ENCODE results near the gene NUDT1. TPM values are rescaled to one million over a fixed set of nuclear protein-coding genes. Genes with fewer than 3 reads are reported as not detected.
"Not testable (repeated sequence)": the region's sequence is repeated elsewhere in the genome, so short reads cannot be mapped to it uniquely, and the experiment has no call there.

The NUDT1 gene
- total RNA-seq, 1 experiment from 2014 or later, result 47.4 TPM

DNA sequence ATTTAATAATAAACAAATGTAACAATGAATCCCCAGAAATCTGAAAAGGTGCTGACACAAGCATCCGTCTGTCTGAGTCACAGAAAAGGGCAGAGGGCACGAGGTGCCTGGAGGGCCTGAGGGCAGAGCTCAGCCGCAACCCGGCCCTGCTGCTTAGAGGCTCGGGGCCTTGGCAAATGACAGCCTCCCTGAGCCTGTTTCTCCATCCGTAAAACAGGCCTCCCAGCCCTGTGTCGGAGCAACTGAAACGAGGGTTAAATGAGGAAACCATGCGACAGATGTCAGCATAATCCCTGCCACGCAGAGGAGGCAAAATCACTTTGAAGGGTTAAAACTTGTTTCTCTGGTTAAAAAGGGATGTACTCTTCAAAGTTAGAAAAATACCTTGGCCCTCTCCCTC is 24.9 kb downstream of the NUDT1 start:
- RAD21 ChIA-PET (ENCODE audit: low non-redundant PET in 1 of 2, low total read pairs in 2 of 2, uncharacterized antibody in 2 of 2, unreplicated experiment in 2 of 2), result no interaction called here
- BruUV-seq (replicated peaks), result no TSS peak
- no peak for DNase-seq (ENCODE audit: low read depth, low spot score)

DNA sequence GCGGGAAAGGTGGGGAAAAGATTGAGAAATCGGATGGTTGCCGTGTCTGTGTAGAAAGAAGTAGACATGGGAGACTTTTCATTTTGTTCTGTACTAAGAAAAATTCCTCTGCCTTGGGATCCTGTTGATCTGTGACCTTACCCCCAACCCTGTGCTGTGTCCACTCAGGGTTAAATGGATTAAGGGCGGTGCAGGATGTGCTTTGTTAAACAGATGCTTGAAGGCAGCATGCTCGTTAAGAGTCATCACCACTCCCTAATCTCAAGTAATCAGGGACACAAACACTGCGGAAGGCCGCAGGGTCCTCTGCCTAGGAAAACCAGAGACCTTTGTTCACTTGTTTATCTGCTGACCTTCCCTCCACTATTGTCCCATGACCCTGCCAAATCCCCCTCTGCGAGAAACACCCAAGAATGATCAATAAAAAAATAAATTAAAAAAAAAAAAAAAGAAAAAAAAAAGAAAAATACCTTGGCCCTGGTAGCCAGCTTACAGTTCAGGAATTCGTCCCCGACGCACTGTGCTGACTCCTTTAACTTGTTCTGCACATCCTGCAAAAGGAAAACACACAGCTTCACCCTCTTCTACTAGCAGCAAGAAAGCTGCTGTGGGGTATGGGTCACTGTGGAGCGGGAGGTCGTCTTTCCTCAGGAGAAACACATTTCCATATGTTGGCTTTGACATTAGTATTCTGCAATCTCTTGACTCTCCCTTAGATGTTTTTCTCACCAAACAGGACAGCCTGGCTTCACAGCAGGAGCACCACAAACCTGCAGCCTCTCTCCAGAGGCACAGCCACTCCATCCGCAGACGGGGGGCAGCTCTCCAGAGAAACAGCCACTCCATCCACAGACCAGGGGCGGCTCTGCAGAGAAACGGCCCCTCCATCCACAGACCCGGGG is 27.3 kb downstream of the NUDT1 start:
- H3K36me3 ChIP-seq (ENCODE audit: control insufficient read depth in 1 of 2, insufficient read depth in 2 of 2, low read length in 2 of 2); CTCF ChIA-PET; H3K27ac ChIP-seq (ENCODE audit: low read depth, low read length); H3K4me1 ChIP-seq (ENCODE audit: control insufficient read depth in 1 of 2, insufficient read depth in 2 of 2, low read length in 2 of 2); H3K27me3 ChIP-seq (ENCODE audit: insufficient read depth, low read length); H3K9ac ChIP-seq (ENCODE audit: low read length); H3K79me2 ChIP-seq (ENCODE audit: insufficient read depth, low read length); DNase-seq (ENCODE audit: low read depth, low spot score); intact Hi-C loops (cut with micrococcal nuclease); H4K20me1 ChIP-seq (ENCODE audit: insufficient read depth); H3K9me2 ChIP-seq (ENCODE audit: insufficient read depth); H2AFZ ChIP-seq (ENCODE audit: low read depth, low read length, poor library complexity, severe bottlenecking); RAD21 ChIA-PET (ENCODE audit: low non-redundant PET in 1 of 2, low total read pairs in 2 of 2, uncharacterized antibody in 2 of 2, unreplicated experiment in 2 of 2); H3K4me2 ChIP-seq (ENCODE audit: low read length); H3K4me3 ChIP-seq (replicated peaks in 1 of 2; ENCODE audit: low read depth in 1 of 2, low read length in 2 of 2); H3K9me3 ChIP-seq (ENCODE audit: control insufficient read depth in 1 of 2, insufficient read depth in 1 of 2, low read depth in 1 of 2, low read length in 2 of 2); POLR2A ChIA-PET; ATAC-seq: not testable (repeated sequence)
- BruUV-seq (replicated peaks), result TSS peak; percentile 42

More for the DNA sequence above, 24.9 kb downstream of the NUDT1 start:
- no peak overlapping the region for H2AFZ ChIP-seq (ENCODE audit: low read depth, low read length, poor library complexity, severe bottlenecking)
- H3K9me2 ChIP-seq (ENCODE audit: insufficient read depth), result no peaks in the 10 kb centered on the region
- POLR2A ChIA-PET, result no interaction called here
- H3K27me3 ChIP-seq (ENCODE audit: insufficient read depth, low read length), result no peaks in the 10 kb centered on the region
- intact Hi-C loops (cut with micrococcal nuclease), result no loop called here
- no peaks in the 10 kb centered on the region for H4K20me1 ChIP-seq (ENCODE audit: insufficient read depth)
- no peak overlapping the region for H3K9ac ChIP-seq (ENCODE audit: low read length)
- peaks cover 0 to 5% of the 10 kb centered on the region in 2 experiments; a peak in 2 of 4 replicates for H3K4me1 ChIP-seq (ENCODE audit: control insufficient read depth in 1 of 2, insufficient read depth in 2 of 2, low read length in 2 of 2)
- CTCF ChIA-PET, result no interaction called here
- H3K4me2 ChIP-seq (ENCODE audit: low read length), result no peak overlapping the region
- no peaks in the 10 kb centered on the region for H3K79me2 ChIP-seq (ENCODE audit: insufficient read depth, low read length)
- ATAC-seq, result peak; percentile 46; the same call in 1 of the 2 replicates
- H3K4me3 ChIP-seq (replicated peaks in 1 of 2; ENCODE audit: low read depth in 1 of 2, low read length in 2 of 2), result no peak overlapping the region
- no peak for TF ChIP-seq EZH2 (IDR thresholded peaks at IDR 0.05)
- TF ChIP-seq, protein P1, sequence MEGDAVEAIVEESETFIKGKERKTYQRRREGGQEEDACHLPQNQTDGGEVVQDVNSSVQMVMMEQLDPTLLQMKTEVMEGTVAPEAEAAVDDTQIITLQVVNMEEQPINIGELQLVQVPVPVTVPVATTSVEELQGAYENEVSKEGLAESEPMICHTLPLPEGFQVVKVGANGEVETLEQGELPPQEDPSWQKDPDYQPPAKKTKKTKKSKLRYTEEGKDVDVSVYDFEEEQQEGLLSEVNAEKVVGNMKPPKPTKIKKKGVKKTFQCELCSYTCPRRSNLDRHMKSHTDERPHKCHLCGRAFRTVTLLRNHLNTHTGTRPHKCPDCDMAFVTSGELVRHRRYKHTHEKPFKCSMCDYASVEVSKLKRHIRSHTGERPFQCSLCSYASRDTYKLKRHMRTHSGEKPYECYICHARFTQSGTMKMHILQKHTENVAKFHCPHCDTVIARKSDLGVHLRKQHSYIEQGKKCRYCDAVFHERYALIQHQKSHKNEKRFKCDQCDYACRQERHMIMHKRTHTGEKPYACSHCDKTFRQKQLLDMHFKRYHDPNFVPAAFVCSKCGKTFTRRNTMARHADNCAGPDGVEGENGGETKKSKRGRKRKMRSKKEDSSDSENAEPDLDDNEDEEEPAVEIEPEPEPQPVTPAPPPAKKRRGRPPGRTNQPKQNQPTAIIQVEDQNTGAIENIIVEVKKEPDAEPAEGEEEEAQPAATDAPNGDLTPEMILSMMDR (IDR thresholded peaks at IDR 0.05 in 2 of 3, conservative IDR thresholded peaks at IDR 0.05 in 1 of 3; ENCODE audit: borderline replicate concordance in 1 of 3, insufficient read depth in 1 of 3, low read depth in 2 of 3, low read length in 2 of 3), result no peak
- TF ChIP-seq ZNF274 (IDR thresholded peaks at IDR 0.05; ENCODE audit: low read depth, low read length), result no peak
- TF ChIP-seq TCF7L2 (IDR thresholded peaks at IDR 0.05; ENCODE audit: borderline replicate concordance, extremely low read depth, insufficient read depth, insufficient read length), result no peak
- no peak for TF ChIP-seq JUND (IDR thresholded peaks at IDR 0.05)
- TF ChIP-seq POLR2AphosphoS5 (IDR thresholded peaks at IDR 0.05; ENCODE audit: low read depth, low read length), result no peak
- no peaks in the 10 kb centered on the region for H3K9me3 ChIP-seq (ENCODE audit: control insufficient read depth in 1 of 2, insufficient read depth in 1 of 2, low read depth in 1 of 2, low read length in 2 of 2)
- no peaks in the 10 kb centered on the region; a peak in 1 of 4 replicates for H3K36me3 ChIP-seq (ENCODE audit: control insufficient read depth in 1 of 2, insufficient read depth in 2 of 2, low read length in 2 of 2)
- H3K27ac ChIP-seq (ENCODE audit: low read depth, low read length), result no peak overlapping the region
